Myocyte (in vitro differentiated cells): ENCODE results near the gene ATP6V1G1. TPM values are rescaled to one million over a fixed set of nuclear protein-coding genes. Genes with fewer than 3 reads are reported as not detected.

ENCODE experiments used
- total RNA-seq: library from RNA; depleted of rRNA; stranded (reverse); fragments of >200 nt; gene quantifications from 2 replicates; pipeline ENCODE4 v1.2.3, GENCODE V29; 2014

ATP6V1G1 gene
- total RNA-seq, 1 donor from 2014 or later = 215 TPM

Other genes with a start within 250 kb of the ATP6V1G1 start
- 1.4 and 3.7 TPM in 2 replicates for gene AKNA, start 199.8 kb upstream of the ATP6V1G1 start, total RNA-seq
- 1.7 and 1.9 TPM in 2 replicates for gene WHRN, start 82.3 kb upstream of the ATP6V1G1 start, total RNA-seq
- gene TMEM268, start 23.5 kb downstream of the ATP6V1G1 start, total RNA-seq = 4.1 and 7.4 TPM in 2 replicates
- gene TEX53, start 70.0 kb downstream of the ATP6V1G1 start, total RNA-seq = not detected in 2 replicates
- gene TEX48, start 94.4 kb downstream of the ATP6V1G1 start, total RNA-seq = not detected in 2 replicates
- 0.05 and 0.19 TPM in 2 replicates for gene TNFSF15, start 218.3 kb downstream of the ATP6V1G1 start, total RNA-seq